ENCODE results near the gene DIAPH3. TPM values are rescaled to one million over a fixed set of nuclear protein-coding genes. Genes with fewer than 3 reads are reported as not detected.

The DIAPH3 gene
- total and polyA plus RNA-seq, 2 of the 8 experiments (the other 6 are each of a cell fraction or from before 2014, with no cell fraction given), result 8.0 to 30.8 TPM

- H4K8ac ChIP-seq (ENCODE audit: extremely low read depth, insufficient read depth, low read length), result no peak overlapping the region
- no peak overlapping the region for H2BK120ac ChIP-seq (replicated peaks; ENCODE audit: low read depth, low read length)
- no peaks in the 10 kb centered on the region for H3K9me3 ChIP-seq (ENCODE audit: insufficient read depth in 2 of 2, low read depth in 1 of 2, low read length in 1 of 2)
- DNase-seq (ENCODE audit: low read depth in 1 of 2, low spot score in 2 of 2) (no peak), FAIRE-seq (no peak)
- no peak overlapping the region for H2BK20ac ChIP-seq (ENCODE audit: low read length)
- H2AFZ ChIP-seq (ENCODE audit: low read length), result no peak overlapping the region
- H3K18ac ChIP-seq (ENCODE audit: extremely low read depth, low read length), result no peak overlapping the region
- 91% methylated on average over 2 of the region's 2 CpGs; no CpG with 5 or more reads in 1 of the 2 experiments for WGBS, 2 experiments (ENCODE audit: extremely low coverage in 1 of 2, insufficient coverage in 1 of 2, insufficient read length in 1 of 2, insufficient replicate concordance in 2 of 2, low coverage in 1 of 2, low lambda C conversion rate in 2 of 2, missing lambda C conversion rate in 1 of 2)
- no peak overlapping the region for H3K27ac ChIP-seq (ENCODE audit: low read depth, low read length)
- H3K14ac ChIP-seq (ENCODE audit: insufficient read length), result no peak overlapping the region
- no peaks in the 10 kb centered on the region for H3K4me1 ChIP-seq (replicated peaks in 1 of 4; ENCODE audit: control insufficient read depth in 3 of 4, insufficient read depth in 4 of 4, low read length in 3 of 4)
- ChIA-PET CTCF (ENCODE audit: partially characterized antibody) (interaction anchor here (0.6 to 1.5 kb wide), 8 partner anchors 10 to 356 kb away, joined by 3 to 4 read pairs (median 3); no protein-coding TSS in a partner anchor), POLR2A (ENCODE audit: partially characterized antibody) (no interaction called here)
- H3K27me3 ChIP-seq (replicated peaks in 1 of 4; ENCODE audit: control insufficient read depth in 3 of 4, extremely low read depth in 1 of 4, insufficient read depth in 3 of 4, low read length in 3 of 4), result no peaks in the 10 kb centered on the region
- H3K36me3 ChIP-seq (ENCODE audit: control insufficient read depth in 2 of 4, insufficient read depth in 4 of 4, low read length in 3 of 4), result peaks cover 0 to 4% (median 0%) of the 10 kb centered on the region in 4 experiments; a peak in 3 of 8 replicates
- H3K79me1 ChIP-seq (ENCODE audit: low read depth, low read length), result no peaks in the 10 kb centered on the region; the same call in 1 of the 2 replicates
- H2BK12ac ChIP-seq (ENCODE audit: low read depth, low read length), result no peak overlapping the region
- no peak for TF ChIP-seq MAFK (IDR thresholded peaks at IDR 0.05; ENCODE audit: low read depth, low read length)
- no peak for TF ChIP-seq CTBP2 (IDR thresholded peaks at IDR 0.05; ENCODE audit: borderline replicate concordance, insufficient read depth, insufficient read length, low read length)
- no peak for TF ChIP-seq E2F6 (IDR thresholded peaks at IDR 0.05)
- no peak for TF ChIP-seq ASH2L (IDR thresholded peaks at IDR 0.05; ENCODE audit: low read length)
- TF ChIP-seq POLR2AphosphoS5 (IDR thresholded peaks at IDR 0.05; ENCODE audit: low read depth, low read length), result no peak
- no peak for TF ChIP-seq TAF1 (IDR thresholded peaks at IDR 0.05; ENCODE audit: low read depth, low read length)
- TF ChIP-seq HDAC2 (IDR thresholded peaks at IDR 0.05; ENCODE audit: borderline replicate concordance in 1 of 2, low read depth in 2 of 2, low read length in 2 of 2), result no peak
- TF ChIP-seq SAP30 (IDR thresholded peaks at IDR 0.05; ENCODE audit: insufficient read depth, insufficient replicate concordance, low read length), result no peak
- no peak overlapping the region for H4K5ac ChIP-seq (ENCODE audit: insufficient read length, low read depth, low read length)
- no peak overlapping the region for H3K4me2 ChIP-seq (ENCODE audit: insufficient read depth in 1 of 2, low read depth in 2 of 2, low read length in 2 of 2)
- H3K56ac ChIP-seq (replicated peaks; ENCODE audit: insufficient read length, low read depth, low read length), result no peak overlapping the region
- no peaks in the 10 kb centered on the region; the same call in 1 of the 2 replicates for H3K23me2 ChIP-seq (ENCODE audit: low read depth, low read length)
- H2BK5ac ChIP-seq (ENCODE audit: low read depth, low read length), result no peak overlapping the region
- H4K20me1 ChIP-seq (replicated peaks in 1 of 2; ENCODE audit: control insufficient read depth in 1 of 2, insufficient read depth in 2 of 2, low read length in 2 of 2), result no peaks in the 10 kb centered on the region
- H3K23ac ChIP-seq (ENCODE audit: insufficient read length), result no peak overlapping the region
- H3K4ac ChIP-seq (replicated peaks; ENCODE audit: insufficient read length, low read depth, low read length), result no peak overlapping the region
- H3K9ac ChIP-seq (replicated peaks in 1 of 4; ENCODE audit: extremely low read depth in 1 of 4, low read depth in 3 of 4, low read length in 3 of 4), result no peak overlapping the region
- no peak overlapping the region for H3K4me3 ChIP-seq (ENCODE audit: extremely low read depth in 1 of 4, insufficient read depth in 2 of 4, low read depth in 3 of 4, low read length in 4 of 4)
- no peak overlapping the region for H2AK5ac ChIP-seq (ENCODE audit: low read depth, low read length)
- H3K79me2 ChIP-seq (ENCODE audit: control insufficient read depth in 1 of 2, insufficient read depth in 2 of 2, low read length in 2 of 2), result peaks cover under 1 to 2% of the 10 kb centered on the region in 2 experiments; a peak in 2 of 4 replicates
- H2BK15ac ChIP-seq (ENCODE audit: low read length), result no peak overlapping the region
- no peak overlapping the region for H4K91ac ChIP-seq (replicated peaks; ENCODE audit: insufficient read length, low read length)
Measured at GRCh38 chr13:60091573-60091972, 72.2 kb downstream of the DIAPH3 start.

Measured in H1 (cell line).